Suppressor macrophage treated with lipopolysaccharide for 1 hour (primary cell): ENCODE data around the gene FBXL5.

ENCODE experiments used
- DNase-seq, 3 donors: peaks; one replicate each; pipeline ENCODE4 v3.0.0-alpha.2; 2020 to 2022

FBXL5 gene, protein sequence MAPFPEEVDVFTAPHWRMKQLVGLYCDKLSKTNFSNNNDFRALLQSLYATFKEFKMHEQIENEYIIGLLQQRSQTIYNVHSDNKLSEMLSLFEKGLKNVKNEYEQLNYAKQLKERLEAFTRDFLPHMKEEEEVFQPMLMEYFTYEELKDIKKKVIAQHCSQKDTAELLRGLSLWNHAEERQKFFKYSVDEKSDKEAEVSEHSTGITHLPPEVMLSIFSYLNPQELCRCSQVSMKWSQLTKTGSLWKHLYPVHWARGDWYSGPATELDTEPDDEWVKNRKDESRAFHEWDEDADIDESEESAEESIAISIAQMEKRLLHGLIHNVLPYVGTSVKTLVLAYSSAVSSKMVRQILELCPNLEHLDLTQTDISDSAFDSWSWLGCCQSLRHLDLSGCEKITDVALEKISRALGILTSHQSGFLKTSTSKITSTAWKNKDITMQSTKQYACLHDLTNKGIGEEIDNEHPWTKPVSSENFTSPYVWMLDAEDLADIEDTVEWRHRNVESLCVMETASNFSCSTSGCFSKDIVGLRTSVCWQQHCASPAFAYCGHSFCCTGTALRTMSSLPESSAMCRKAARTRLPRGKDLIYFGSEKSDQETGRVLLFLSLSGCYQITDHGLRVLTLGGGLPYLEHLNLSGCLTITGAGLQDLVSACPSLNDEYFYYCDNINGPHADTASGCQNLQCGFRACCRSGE

GRCh38 chr4:15655223-15656037, at the start of gene FBXL5:
Gene FBXL5 (minus strand): TSS chr4:15655357. CDS start chr4:15655287, 70 bp downstream.
- peak; percentile 92 to 99 (median 97) for DNase-seq

DNA sequence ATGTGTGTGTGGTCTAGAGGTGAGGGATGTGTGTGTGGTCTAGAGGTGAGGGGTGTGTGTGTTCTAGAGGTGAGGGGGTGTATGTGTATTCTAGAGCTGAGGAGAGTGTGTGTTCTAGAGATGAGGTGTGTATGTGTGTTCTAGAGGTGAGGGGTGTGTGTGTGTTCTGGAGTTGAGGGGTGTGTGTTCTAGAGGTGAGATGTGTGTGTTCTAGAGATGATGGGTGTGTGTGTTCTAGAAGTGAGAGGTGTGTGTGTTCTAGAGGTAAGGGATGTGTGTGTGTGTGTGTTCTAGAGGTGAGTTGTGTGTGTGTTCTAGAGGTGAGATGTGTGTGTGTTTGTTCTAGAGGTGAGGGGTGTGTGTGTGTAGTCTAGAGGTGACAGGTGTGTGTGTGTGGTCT, 49.0 kb upstream of the FBXL5 start:
- no peak for DNase-seq

DNA sequence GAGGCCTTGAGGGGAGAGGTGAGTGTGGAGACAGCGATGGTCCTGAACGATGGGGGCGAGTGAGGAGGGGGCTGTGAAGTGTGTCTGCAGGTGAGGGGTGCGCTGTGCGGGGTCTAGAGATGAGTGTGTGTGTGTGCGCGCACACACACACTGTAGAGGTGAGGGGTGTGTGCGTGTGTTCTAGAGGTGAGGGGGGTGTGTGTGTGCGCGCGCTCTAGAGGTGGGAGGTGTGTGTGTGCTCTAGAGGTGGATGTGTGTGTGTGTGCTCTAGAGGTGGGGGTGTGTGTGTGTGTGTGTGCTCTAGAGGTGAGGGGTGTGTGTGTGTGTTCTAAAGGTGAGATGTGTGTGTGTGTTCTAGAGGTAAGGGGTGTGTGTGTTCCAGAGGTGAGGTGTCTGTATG, 48.3 kb upstream of the FBXL5 start:
- no peak for DNase-seq

DNA sequence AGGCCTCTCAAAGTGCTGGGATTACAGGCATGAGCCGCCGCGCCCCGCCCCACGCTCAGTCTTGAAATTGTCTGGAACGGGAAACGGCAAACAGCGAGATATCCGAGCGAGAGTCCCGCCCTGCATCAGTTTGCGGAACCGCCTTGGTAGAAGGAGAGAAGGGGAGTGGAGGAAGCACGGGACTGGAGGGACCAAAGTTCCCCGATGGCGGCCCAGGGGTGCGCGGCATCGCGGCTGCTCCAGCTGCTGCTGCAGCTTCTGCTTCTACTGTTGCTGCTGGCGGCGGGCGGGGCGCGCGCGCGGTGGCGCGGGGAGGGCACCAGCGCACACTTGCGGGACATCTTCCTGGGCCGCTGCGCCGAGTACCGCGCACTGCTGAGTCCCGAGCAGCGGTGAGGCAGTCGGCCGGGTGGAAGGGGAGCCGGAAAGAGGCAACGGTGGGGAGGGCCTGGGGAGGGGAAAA, 47.8 kb upstream of the FBXL5 start, which contains the start of gene BST1:
TSS of gene BST1 (plus strand) at position 125 of the 463 bp plus-strand sequence. CDS start at position 205, 80 bp downstream.
- peak; percentile 89 to 92 (median 91) for DNase-seq

GRCh38 chr4:15696866-15697265, 41.7 kb upstream of the FBXL5 start:
- no peak for DNase-seq

GRCh38 chr4:15695729-15696128, 40.6 kb upstream of the FBXL5 start:
- DNase-seq: no peak

DNA sequence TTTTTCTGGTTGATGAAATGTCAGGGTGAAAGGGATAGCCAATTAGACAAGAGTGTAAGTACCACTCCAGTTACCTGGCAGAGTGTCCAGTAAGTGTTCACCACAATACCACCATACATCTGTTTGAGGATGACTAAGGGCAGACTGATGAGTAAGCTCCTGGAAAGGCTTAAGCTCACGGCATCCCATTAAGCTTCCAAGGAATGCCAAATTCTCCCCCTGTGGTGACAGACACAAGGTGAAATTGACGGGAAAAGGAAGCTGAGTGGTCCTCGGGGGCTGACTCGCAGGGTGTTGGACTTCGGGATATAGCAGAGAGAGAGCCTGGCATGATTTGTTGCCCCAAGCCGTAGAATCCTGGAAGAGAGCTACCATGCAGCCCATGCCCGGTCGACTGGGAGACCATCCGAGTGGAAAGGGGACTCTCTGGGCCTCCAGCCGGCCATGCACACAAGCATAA, 40.1 kb upstream of the FBXL5 start:
- no peak for DNase-seq

DNA sequence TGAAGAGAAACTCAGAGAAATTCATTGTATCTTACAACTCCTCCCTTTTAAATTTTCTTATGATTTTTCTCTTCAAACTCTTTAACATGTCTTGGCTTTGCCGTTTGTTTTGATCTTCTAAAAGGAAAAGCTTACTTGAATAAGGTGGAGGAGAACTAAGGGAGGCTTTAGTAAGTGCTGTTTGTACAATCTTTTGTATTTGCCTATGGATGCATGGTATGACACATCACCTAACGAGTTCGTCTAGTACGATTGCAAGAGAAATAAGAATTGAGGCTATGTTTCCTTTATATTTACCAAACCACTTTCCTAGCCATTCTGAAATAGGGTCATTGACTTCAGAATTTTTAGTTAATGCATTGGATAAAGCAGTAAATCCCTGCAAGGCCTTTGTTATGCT, 39.3 kb upstream of the FBXL5 start:
- no peak for DNase-seq

DNA sequence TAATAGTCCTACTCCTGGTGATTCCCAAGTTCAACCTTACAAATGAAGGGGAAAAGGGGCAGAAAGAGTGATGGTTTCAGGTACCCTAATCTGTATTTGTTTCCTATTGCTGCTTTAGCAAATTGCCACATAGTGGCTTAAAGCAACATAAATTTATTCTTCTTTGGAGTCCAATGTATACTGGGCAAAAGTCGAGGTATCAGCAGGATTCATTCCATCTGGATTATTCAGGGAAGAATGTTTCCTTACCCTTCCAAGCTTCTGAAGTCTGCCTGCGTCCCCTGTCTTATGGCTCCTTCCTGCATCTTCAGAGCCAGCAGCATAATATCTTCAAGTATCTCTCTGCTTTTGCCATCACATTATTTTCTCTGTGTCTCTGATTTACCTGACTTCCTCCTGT, 37.4 kb upstream of the FBXL5 start:
- DNase-seq: no peak

- peak; percentile 59 to 84 (median 78) for DNase-seq
Observed at GRCh38 chr4:15691346-15692135, 36.4 kb upstream of the FBXL5 start.

GRCh38 chr4:15690020-15690809, 35.1 kb upstream of the FBXL5 start:
- DNase-seq: peak; percentile 65 to 92 (median 87)

- DNase-seq: peak; percentile 70 to 85 (median 82)
Observed at GRCh38 chr4:15689540-15689939, 34.4 kb upstream of the FBXL5 start.

GRCh38 chr4:15688051-15688450, 32.9 kb upstream of the FBXL5 start:
- DNase-seq: no peak

GRCh38 chr4:15684498-15684897, 29.3 kb upstream of the FBXL5 start:
- no peak for DNase-seq

GRCh38 chr4:15683143-15683495, 28.0 kb upstream of the FBXL5 start:
- peak; percentile 43 to 68 (median 66) for DNase-seq

GRCh38 chr4:15682242-15683142, 27.3 kb upstream of the FBXL5 start:
- DNase-seq: no peak

- peak; percentile 99 to 100 (median 100) for DNase-seq
Observed at GRCh38 chr4:15681372-15682241, 26.4 kb upstream of the FBXL5 start, which contains the start of gene FAM200B. Gene FAM200B (plus strand): TSS chr4:15681827. CDS start chr4:15686978, 5,151 bp downstream.

- DNase-seq: no peak
Observed at GRCh38 chr4:15681067-15681371, 25.9 kb upstream of the FBXL5 start.

DNA sequence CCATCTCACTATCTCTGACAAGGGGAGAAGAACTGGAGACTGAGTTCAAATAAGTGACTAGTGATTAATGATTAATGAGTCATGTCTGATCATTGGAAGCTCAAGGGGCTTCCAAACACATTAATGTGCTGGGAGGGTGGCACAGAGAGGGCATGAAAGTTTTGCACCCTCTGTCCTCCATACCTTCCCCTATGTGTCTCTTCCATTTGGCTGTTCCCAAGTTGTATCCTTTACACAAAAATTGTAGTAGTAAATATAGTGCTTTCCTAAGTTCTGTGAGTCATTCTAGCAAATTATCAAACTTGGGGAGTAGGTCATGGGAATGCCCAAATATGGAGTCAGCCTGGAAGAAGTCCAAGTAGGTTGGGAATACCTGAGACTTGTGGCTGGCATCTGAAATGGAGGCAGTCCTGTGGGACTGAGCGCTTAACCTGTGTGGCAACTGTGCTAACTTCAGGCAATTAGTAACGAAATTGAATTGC, 22.4 kb upstream of the FBXL5 start:
- peak in 1 of 3 donors; percentile 54 for DNase-seq
